Measurements from ENCODE around the gene AP1S1. TPM values are rescaled to one million over a fixed set of nuclear protein-coding genes. Genes with fewer than 3 reads are reported as not detected.

The AP1S1 gene
- total and polyA plus RNA-seq, 2 of the 13 experiments (the other 11 are each of a cell fraction or from before 2014, with no cell fraction given) = 57.5 to 68.1 TPM

DNA sequence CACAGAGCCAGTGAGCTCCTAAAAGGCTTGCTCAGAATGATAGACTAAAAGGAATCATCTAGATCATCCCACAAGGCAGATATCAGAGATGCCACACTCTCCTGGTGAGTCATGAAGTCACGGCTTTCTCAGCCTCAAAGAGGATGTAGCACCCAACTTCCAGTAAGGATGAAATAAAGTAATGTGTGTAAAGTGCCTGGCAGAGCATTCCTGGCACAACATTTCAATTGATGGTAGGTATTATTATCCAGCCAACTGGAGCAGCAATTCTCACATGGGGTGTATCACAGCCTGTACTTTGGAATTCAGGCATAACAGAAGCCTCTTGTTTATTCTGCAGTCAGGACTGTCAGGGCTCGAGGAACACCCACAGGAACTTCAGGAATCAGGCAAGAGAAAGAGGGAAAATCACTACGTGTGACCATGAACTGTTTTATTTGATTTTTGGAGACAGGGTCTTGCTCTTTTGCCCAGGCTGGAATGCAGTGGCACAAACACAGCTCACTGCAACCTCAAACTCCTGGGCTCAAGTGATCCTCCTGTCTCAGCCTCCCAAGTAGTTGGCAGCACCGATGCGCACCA lies 31.1 kb downstream of the AP1S1 start (continued):
- TF ChIP-seq CHCHD3 (CRISPR knock-in tag; IDR thresholded peaks at IDR 0.05) (no peak), ZFX (CRISPR knock-in tag; IDR thresholded peaks at IDR 0.05; ENCODE audit: low read depth) (no peak), CSRNP2 (CRISPR knock-in tag; conservative IDR thresholded peaks at IDR 0.05; ENCODE audit: low read depth) (no peak), ZC3H13 (CRISPR knock-in tag; IDR thresholded peaks at IDR 0.05) (no peak), SMAD3 (CRISPR knock-in tag; IDR thresholded peaks at IDR 0.05) (no peak), FOXA3 (CRISPR knock-in tag; IDR thresholded peaks at IDR 0.05) (0 out of 2 replicates have a peak, but pooled peaks have one; percentile 10), NFKBIZ (CRISPR knock-in tag; IDR thresholded peaks at IDR 0.05) (no peak), ZNF660 (CRISPR knock-in tag; IDR thresholded peaks at IDR 0.05; ENCODE audit: borderline replicate concordance, low read depth) (no peak), FOXA1 (IDR thresholded peaks at IDR 0.05) (no peak), FOXA1 (CRISPR knock-in tag; IDR thresholded peaks at IDR 0.05) (peak; percentile 42), PAX8 (CRISPR knock-in tag; IDR thresholded peaks at IDR 0.05; ENCODE audit: borderline replicate concordance) (no peak), RORA (CRISPR knock-in tag; IDR thresholded peaks at IDR 0.05) (no peak), TBX3 (IDR thresholded peaks at IDR 0.05; ENCODE audit: borderline replicate concordance) (no peak), ZNF350 (CRISPR knock-in tag; IDR thresholded peaks at IDR 0.05; ENCODE audit: borderline replicate concordance, low read depth) (no peak), ZNF10 (CRISPR knock-in tag; IDR thresholded peaks at IDR 0.05; ENCODE audit: borderline replicate concordance, low read depth) (no peak), ZNF770 (CRISPR knock-in tag; IDR thresholded peaks at IDR 0.05) (peak; percentile 96), TEAD3 (CRISPR knock-in tag; optimal IDR thresholded peaks at IDR 0.05; ENCODE audit: borderline replicate concordance) (peak; percentile 50), SAP130 (CRISPR knock-in tag; IDR thresholded peaks at IDR 0.05; ENCODE audit: low read depth) (peak; percentile 27; the same call in 1 of the 2 replicates), ZNF382 (CRISPR knock-in tag; IDR thresholded peaks at IDR 0.05; ENCODE audit: borderline replicate concordance) (no peak), HMGA1 (CRISPR knock-in tag; conservative IDR thresholded peaks at IDR 0.05) (no peak)
- TF ChIP-seq, protein P1, sequence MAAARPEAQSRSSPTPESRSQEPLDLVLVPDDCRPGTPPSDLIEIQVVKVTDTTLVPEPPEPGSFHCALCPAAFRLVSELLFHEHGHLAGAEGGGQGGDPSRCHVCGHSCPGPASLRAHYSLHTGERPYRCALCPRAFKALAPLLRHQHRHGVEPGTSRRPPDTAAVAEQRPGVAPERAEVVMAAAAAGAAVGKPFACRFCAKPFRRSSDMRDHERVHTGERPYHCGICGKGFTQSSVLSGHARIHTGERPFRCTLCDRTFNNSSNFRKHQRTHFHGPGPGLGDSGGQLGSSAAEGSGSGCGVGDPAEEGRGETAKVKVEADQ (CRISPR knock-in tag; IDR thresholded peaks at IDR 0.05; ENCODE audit: borderline replicate concordance) = no peak
- TF ChIP-seq, protein P2, sequence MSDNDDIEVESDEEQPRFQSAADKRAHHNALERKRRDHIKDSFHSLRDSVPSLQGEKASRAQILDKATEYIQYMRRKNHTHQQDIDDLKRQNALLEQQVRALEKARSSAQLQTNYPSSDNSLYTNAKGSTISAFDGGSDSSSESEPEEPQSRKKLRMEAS (IDR thresholded peaks at IDR 0.05) = 0 out of 2 replicates have a peak, but pooled peaks have one; percentile 18
- TF ChIP-seq, protein P3, sequence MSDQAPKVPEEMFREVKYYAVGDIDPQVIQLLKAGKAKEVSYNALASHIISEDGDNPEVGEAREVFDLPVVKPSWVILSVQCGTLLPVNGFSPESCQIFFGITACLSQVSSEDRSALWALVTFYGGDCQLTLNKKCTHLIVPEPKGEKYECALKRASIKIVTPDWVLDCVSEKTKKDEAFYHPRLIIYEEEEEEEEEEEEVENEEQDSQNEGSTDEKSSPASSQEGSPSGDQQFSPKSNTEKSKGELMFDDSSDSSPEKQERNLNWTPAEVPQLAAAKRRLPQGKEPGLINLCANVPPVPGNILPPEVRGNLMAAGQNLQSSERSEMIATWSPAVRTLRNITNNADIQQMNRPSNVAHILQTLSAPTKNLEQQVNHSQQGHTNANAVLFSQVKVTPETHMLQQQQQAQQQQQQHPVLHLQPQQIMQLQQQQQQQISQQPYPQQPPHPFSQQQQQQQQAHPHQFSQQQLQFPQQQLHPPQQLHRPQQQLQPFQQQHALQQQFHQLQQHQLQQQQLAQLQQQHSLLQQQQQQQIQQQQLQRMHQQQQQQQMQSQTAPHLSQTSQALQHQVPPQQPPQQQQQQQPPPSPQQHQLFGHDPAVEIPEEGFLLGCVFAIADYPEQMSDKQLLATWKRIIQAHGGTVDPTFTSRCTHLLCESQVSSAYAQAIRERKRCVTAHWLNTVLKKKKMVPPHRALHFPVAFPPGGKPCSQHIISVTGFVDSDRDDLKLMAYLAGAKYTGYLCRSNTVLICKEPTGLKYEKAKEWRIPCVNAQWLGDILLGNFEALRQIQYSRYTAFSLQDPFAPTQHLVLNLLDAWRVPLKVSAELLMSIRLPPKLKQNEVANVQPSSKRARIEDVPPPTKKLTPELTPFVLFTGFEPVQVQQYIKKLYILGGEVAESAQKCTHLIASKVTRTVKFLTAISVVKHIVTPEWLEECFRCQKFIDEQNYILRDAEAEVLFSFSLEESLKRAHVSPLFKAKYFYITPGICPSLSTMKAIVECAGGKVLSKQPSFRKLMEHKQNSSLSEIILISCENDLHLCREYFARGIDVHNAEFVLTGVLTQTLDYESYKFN (CRISPR knock-in tag; conservative IDR thresholded peaks at IDR 0.05) = 0 out of 2 replicates have a peak, but pooled peaks have one; percentile 29

All from HepG2 (cell line).